Measurements from ENCODE around the gene DCDC2C. TPM values are rescaled to one million over a fixed set of nuclear protein-coding genes. Genes with fewer than 3 reads are reported as not detected.

DCDC2C gene
- polyA plus RNA-seq, 3 donors = not detected

DNA sequence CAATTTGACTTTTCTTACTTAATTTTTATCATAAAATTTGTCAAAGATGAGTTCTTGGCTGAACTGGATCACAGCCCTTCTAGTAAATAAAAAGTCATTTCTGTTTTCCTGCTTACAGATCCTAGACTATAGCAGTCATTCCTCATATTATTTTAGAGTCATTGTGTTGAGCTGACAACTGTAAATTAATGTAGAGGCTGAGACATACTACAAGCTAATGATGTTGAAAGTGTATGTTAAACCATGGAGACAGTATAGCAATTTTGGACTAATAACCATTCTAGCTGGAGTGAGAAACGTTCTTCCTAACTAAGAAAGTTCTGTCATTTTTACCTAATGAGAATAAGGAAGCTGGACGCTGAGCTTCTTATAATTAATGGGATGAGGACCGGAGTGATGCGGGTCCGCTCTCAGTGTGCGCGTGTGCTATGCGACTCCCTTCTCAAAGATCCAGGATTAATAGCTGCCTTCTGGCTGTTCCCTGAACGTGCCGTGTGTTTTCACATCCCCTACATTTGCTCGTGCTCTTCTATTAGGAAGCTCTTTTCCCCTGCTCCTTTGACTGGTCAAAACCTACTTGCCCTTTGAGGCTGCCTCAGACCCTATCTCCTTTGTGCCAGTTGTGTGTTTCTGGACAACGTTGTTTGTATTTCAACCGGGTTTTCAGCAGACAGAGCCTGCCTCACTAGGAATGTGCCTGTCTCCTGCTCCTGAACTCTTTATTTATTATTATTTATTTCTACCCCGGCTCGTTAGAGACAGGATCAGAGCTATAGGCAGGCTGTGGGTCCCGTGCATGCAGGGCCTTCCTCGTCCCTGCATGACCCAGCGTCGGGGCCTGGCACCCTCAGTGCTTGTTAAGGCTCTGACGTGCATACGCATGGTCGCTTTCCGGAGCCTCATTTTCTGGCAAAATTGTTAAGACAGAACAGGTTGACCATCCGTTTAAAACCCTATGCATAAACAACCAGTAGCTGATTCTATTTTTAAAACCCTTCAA, 182.6 kb downstream of the DCDC2C start:
- no peak overlapping the region for H3K4me3 ChIP-seq (replicated peaks in 1 of 3; ENCODE audit: low read depth in 2 of 3, low read length in 3 of 3)
- H4K20me1 ChIP-seq (ENCODE audit: insufficient read depth, low read length) = no peaks in the 10 kb centered on the region
- no peaks in the 10 kb centered on the region for H3K4me1 Mint-ChIP-seq
- peaks cover 0 to 6% (median 5%) of the 10 kb centered on the region in 3 donors for H3K27me3 Mint-ChIP-seq (ENCODE audit: low read depth in 3 of 3)
- no peaks in the 10 kb centered on the region for H3K36me3 ChIP-seq (replicated peaks in 1 of 2; ENCODE audit: control insufficient read depth in 1 of 2, insufficient read depth in 2 of 2, low read length in 2 of 2)
- TF ChIP-seq, protein P1, sequence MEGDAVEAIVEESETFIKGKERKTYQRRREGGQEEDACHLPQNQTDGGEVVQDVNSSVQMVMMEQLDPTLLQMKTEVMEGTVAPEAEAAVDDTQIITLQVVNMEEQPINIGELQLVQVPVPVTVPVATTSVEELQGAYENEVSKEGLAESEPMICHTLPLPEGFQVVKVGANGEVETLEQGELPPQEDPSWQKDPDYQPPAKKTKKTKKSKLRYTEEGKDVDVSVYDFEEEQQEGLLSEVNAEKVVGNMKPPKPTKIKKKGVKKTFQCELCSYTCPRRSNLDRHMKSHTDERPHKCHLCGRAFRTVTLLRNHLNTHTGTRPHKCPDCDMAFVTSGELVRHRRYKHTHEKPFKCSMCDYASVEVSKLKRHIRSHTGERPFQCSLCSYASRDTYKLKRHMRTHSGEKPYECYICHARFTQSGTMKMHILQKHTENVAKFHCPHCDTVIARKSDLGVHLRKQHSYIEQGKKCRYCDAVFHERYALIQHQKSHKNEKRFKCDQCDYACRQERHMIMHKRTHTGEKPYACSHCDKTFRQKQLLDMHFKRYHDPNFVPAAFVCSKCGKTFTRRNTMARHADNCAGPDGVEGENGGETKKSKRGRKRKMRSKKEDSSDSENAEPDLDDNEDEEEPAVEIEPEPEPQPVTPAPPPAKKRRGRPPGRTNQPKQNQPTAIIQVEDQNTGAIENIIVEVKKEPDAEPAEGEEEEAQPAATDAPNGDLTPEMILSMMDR (IDR thresholded peaks at IDR 0.05) = no peak
- no peak overlapping the region for H3K4me2 ChIP-seq (replicated peaks; ENCODE audit: extremely low read depth, low read length, poor library complexity, severe bottlenecking)
- no peak overlapping the region for H3K27ac Mint-ChIP-seq
- H3K27me3 ChIP-seq (ENCODE audit: control insufficient read depth in 2 of 2, insufficient read depth in 2 of 2, low read length in 2 of 2) = no peaks in the 10 kb centered on the region
- 87% methylated on average over 22 of the region's 24 CpGs for WGBS (ENCODE audit: insufficient coverage)
- H2AFZ ChIP-seq (ENCODE audit: insufficient read depth, low read depth, low read length, poor library complexity, severe bottlenecking) = no peak overlapping the region
- no peak overlapping the region for H3K9ac ChIP-seq (ENCODE audit: insufficient read depth, low read length, poor library complexity, severe bottlenecking)
- H3K4me1 ChIP-seq (ENCODE audit: control insufficient read depth in 1 of 2, insufficient read depth in 2 of 2, low read length in 2 of 2) = no peaks in the 10 kb centered on the region
- H3K36me3 Mint-ChIP-seq = no peaks in the 10 kb centered on the region
- peaks cover 0 to 13% of the 10 kb centered on the region in 2 donors for H3K9me3 ChIP-seq (replicated peaks in 1 of 2; ENCODE audit: control insufficient read depth in 1 of 2, insufficient read depth in 1 of 2, low read length in 2 of 2)
- intact Hi-C loops (cut with micrococcal nuclease) = no loop called here
- peak overlapping the region in 1 of 2 donors; percentile 12 for H3K4me3 Mint-ChIP-seq
- DNase-seq = no peak
- H3K27ac ChIP-seq (ENCODE audit: low read depth in 1 of 2, low read length in 2 of 2) = no peak overlapping the region
- peaks cover 2 to 15% (median 6%) of the 10 kb centered on the region in 7 donors for H3K9me3 Mint-ChIP-seq
- no peaks in the 10 kb centered on the region for H3K79me2 ChIP-seq (ENCODE audit: insufficient read depth, low read length)

DNA sequence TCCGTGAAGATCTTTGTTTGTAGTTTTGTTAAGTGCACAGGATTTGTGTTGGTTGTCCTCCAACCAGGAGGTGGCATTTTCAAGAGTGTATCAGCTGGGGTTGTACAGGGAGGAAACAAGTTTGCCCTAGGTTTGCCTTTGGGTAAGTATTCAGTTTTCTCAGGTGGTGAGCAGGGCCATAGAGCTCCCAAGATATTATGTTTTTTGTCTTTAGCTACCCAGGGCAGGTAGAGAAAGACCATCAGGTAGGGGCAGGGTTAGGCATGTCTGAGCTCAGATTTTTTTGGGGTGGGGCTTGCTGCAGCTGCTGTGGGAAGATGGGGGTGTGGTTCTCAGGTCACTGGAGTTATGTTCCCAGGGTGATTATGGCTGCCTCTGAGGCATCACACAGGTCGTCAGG, 191.6 kb downstream of the DCDC2C start:
- no peaks in the 10 kb centered on the region for H3K4me1 ChIP-seq (ENCODE audit: control insufficient read depth in 1 of 2, insufficient read depth in 2 of 2, low read length in 2 of 2)
- TF ChIP-seq, protein P1 (IDR thresholded peaks at IDR 0.05) = no peak
- no peaks in the 10 kb centered on the region for H3K27me3 ChIP-seq (ENCODE audit: control insufficient read depth in 2 of 2, insufficient read depth in 2 of 2, low read length in 2 of 2)
- intact Hi-C loops (cut with micrococcal nuclease) = no loop called here
- peaks cover 3% of the 10 kb centered on the region for H3K4me1 Mint-ChIP-seq
- peaks cover 0 to 9% (median 9%) of the 10 kb centered on the region in 3 donors for H3K27me3 Mint-ChIP-seq (ENCODE audit: low read depth in 3 of 3)
- peaks cover 6 to 20% (median 10%) of the 10 kb centered on the region in 7 donors for H3K9me3 Mint-ChIP-seq
- no peak overlapping the region for H3K4me3 Mint-ChIP-seq
- no peak overlapping the region for H3K4me3 ChIP-seq (replicated peaks in 1 of 3; ENCODE audit: low read depth in 2 of 3, low read length in 3 of 3)
- no peaks in the 10 kb centered on the region for H4K20me1 ChIP-seq (ENCODE audit: insufficient read depth, low read length)
- H3K79me2 ChIP-seq (ENCODE audit: insufficient read depth, low read length) = no peaks in the 10 kb centered on the region
- no peak overlapping the region for H3K27ac ChIP-seq (ENCODE audit: low read depth in 1 of 2, low read length in 2 of 2)
- no peak for DNase-seq
- no peak overlapping the region for H3K4me2 ChIP-seq (replicated peaks; ENCODE audit: extremely low read depth, low read length, poor library complexity, severe bottlenecking)
- no peaks in the 10 kb centered on the region for H3K36me3 Mint-ChIP-seq
- H3K9ac ChIP-seq (ENCODE audit: insufficient read depth, low read length, poor library complexity, severe bottlenecking) = no peak overlapping the region
- H2AFZ ChIP-seq (ENCODE audit: insufficient read depth, low read depth, low read length, poor library complexity, severe bottlenecking) = no peak overlapping the region
- 100% methylated on average over 2 of the region's 2 CpGs for WGBS (ENCODE audit: insufficient coverage)
- peaks cover 0 to 8% of the 10 kb centered on the region in 2 donors for H3K9me3 ChIP-seq (replicated peaks in 1 of 2; ENCODE audit: control insufficient read depth in 1 of 2, insufficient read depth in 1 of 2, low read length in 2 of 2)
- H3K36me3 ChIP-seq (replicated peaks in 1 of 2; ENCODE audit: control insufficient read depth in 1 of 2, insufficient read depth in 2 of 2, low read length in 2 of 2) = no peaks in the 10 kb centered on the region
- no peak overlapping the region for H3K27ac Mint-ChIP-seq

Other genes starting within 250 kb of the DCDC2C start
- gene ADI1, start 184.0 kb upstream of the DCDC2C start, polyA plus RNA-seq = 10 to 100 TPM; 30.5 to 89.1 (median 79.3) TPM
- gene RNASEH1, start 145.2 kb upstream of the DCDC2C start, polyA plus RNA-seq = 10 to 100 TPM in 2 of 3 donors, 1 to 10 TPM in 1; 6.8 to 16.4 (median 14.2) TPM
- gene RPS7, start 128.3 kb upstream of the DCDC2C start, polyA plus RNA-seq = 1,000 to 10,000 TPM in 1 of 3 donors, 100 to 1,000 TPM in 2; 510 to 1,633 (median 608) TPM
- not detected for gene COLEC11, start 108.5 kb upstream of the DCDC2C start, polyA plus RNA-seq
- not detected for gene ALLC, start 45.4 kb upstream of the DCDC2C start, polyA plus RNA-seq

Measured in CD14-positive monocyte (primary cell).